ENCODE measurements around the gene CEP192. TPM values are rescaled to one million over a fixed set of nuclear protein-coding genes. Genes with fewer than 3 reads are reported as not detected.

The CEP192 gene
- total and polyA plus RNA-seq, 2 of the 13 experiments (the other 11 are each of a cell fraction or from before 2014, with no cell fraction given): 15.3 to 24.7 TPM

- peak; percentile 87 for TF ChIP-seq TEF (CRISPR knock-in tag; IDR thresholded peaks at IDR 0.05)
- TF ChIP-seq HDAC6 (IDR thresholded peaks at IDR 0.05; ENCODE audit: low read depth, low read length): no peak
- TF ChIP-seq CBFB (CRISPR knock-in tag; IDR thresholded peaks at IDR 0.05): peak; percentile 68; the same call in 1 of the 2 replicates
- peak; percentile 81 for TF ChIP-seq HNRNPK (IDR thresholded peaks at IDR 0.05; ENCODE audit: low read depth, low read length, poor library complexity, severe bottlenecking)
- TF ChIP-seq ZNF563 (CRISPR knock-in tag; IDR thresholded peaks at IDR 0.05): peak; percentile 99
- 0 out of 2 replicates have a peak, but pooled peaks have one; percentile 56 for TF ChIP-seq ZNF484 (CRISPR knock-in tag; IDR thresholded peaks at IDR 0.05; ENCODE audit: borderline replicate concordance, low read depth)
- no peak for TF ChIP-seq SMAD9 (CRISPR knock-in tag; IDR thresholded peaks at IDR 0.05)
- TF ChIP-seq MED13 (CRISPR knock-in tag; IDR thresholded peaks at IDR 0.05): peak; percentile 72; the same call in 1 of the 2 replicates
- no peak for TF ChIP-seq ZNF10 (CRISPR knock-in tag; IDR thresholded peaks at IDR 0.05; ENCODE audit: borderline replicate concordance, low read depth)
- peak; percentile 99 for TF ChIP-seq ZNF724P (CRISPR knock-in tag; IDR thresholded peaks at IDR 0.05; ENCODE audit: borderline replicate concordance)
- TF ChIP-seq KMT2A (CRISPR knock-in tag; IDR thresholded peaks at IDR 0.05): peak; percentile 80; the same call in 1 of the 2 replicates
- TF ChIP-seq ZNF674 (CRISPR knock-in tag; IDR thresholded peaks at IDR 0.05; ENCODE audit: low read depth): peak; percentile 97; the same call in 1 of the 2 replicates
- TF ChIP-seq ATF5 (CRISPR knock-in tag; IDR thresholded peaks at IDR 0.05; ENCODE audit: low read depth): peak; percentile 91; the same call in 1 of the 2 replicates
- TF ChIP-seq ZNF556 (CRISPR knock-in tag; IDR thresholded peaks at IDR 0.05; ENCODE audit: borderline replicate concordance): peak; percentile 80
- TF ChIP-seq ZSCAN31 (CRISPR knock-in tag; IDR thresholded peaks at IDR 0.05; ENCODE audit: low read depth): peak; percentile 99
- TF ChIP-seq ZNF629 (CRISPR knock-in tag; conservative IDR thresholded peaks at IDR 0.05): peak; percentile 59
- peak; percentile 94 for TF ChIP-seq ZNF101 (CRISPR knock-in tag; IDR thresholded peaks at IDR 0.05; ENCODE audit: borderline replicate concordance, low read depth)
- no peak; the same call in 1 of the 2 replicates for TF ChIP-seq PLSCR1 (CRISPR knock-in tag; IDR thresholded peaks at IDR 0.05; ENCODE audit: borderline replicate concordance)
- TF ChIP-seq ZNF788 (CRISPR knock-in tag; IDR thresholded peaks at IDR 0.05; ENCODE audit: borderline replicate concordance): peak; percentile 91
- TF ChIP-seq ZNF510 (CRISPR knock-in tag; IDR thresholded peaks at IDR 0.05; ENCODE audit: low read depth): peak; percentile 88
- peak; percentile 82 for TF ChIP-seq TARDBP (CRISPR knock-in tag; IDR thresholded peaks at IDR 0.05)
- peak; percentile 99 for TF ChIP-seq YEATS4 (CRISPR knock-in tag; IDR thresholded peaks at IDR 0.05; ENCODE audit: borderline replicate concordance)
- no peak; the same call in 1 of the 2 replicates for TF ChIP-seq ZBTB20 (CRISPR knock-in tag; IDR thresholded peaks at IDR 0.05; ENCODE audit: borderline replicate concordance, low read depth)
- peak; percentile 93 for TF ChIP-seq ZNF564 (CRISPR knock-in tag; IDR thresholded peaks at IDR 0.05)
- no peak for TF ChIP-seq RBM39 (IDR thresholded peaks at IDR 0.05; ENCODE audit: low read depth, low read length, poor library complexity, severe bottlenecking)
- TF ChIP-seq ZNF790 (CRISPR knock-in tag; IDR thresholded peaks at IDR 0.05; ENCODE audit: borderline replicate concordance): peak; percentile 99
- TF ChIP-seq CHD4 (IDR thresholded peaks at IDR 0.05; ENCODE audit: borderline replicate concordance, low read length): no peak
These were observed 42.9 kb upstream of the CEP192 start (continued) for GRCh38 chr18:12948050-12948804.

Data from HepG2 (cell line).